ENCODE results near the gene DKK2.

GRCh38 chr4:106875340-106875739, 160.8 kb downstream of the DKK2 start:
- TF ChIP-seq CTCF (IDR thresholded peaks at IDR 0.05; ENCODE audit: insufficient read depth, low read length) = no peak
- no peak for TF ChIP-seq POLR2AphosphoS5 (IDR thresholded peaks at IDR 0.05; ENCODE audit: low read depth)
- TF ChIP-seq REST (IDR thresholded peaks at IDR 0.05; ENCODE audit: insufficient replicate concordance, low read depth) = no peak
- no peak for TF ChIP-seq GABPA (IDR thresholded peaks at IDR 0.05; ENCODE audit: low read depth)
